Liver (tissue), 10 donors: ENCODE measurements around the gene JRKL. TPM values are rescaled to one million over a fixed set of nuclear protein-coding genes. Genes with fewer than 3 reads are reported as not detected.
"Not testable (repeated sequence)": the region's sequence is repeated elsewhere in the genome, so short reads cannot be mapped to it uniquely, and the experiment has no call there.

Experiments
- DNase-seq: peaks from one replicate; pipeline ENCODE4 v3.0.0-alpha.2; 2017; ENCODE audit warnings: low spot score
- H3K27ac ChIP-seq, 2 donors: one replicate each; pipeline ENCODE4 v1.7.0; 2013; ENCODE audit warnings: inconsistent platforms in 2 of 2, low read length in 2 of 2, control low read depth in 1 of 2, low read depth in 1 of 2, mild to moderate bottlenecking in 1 of 2
- H3K27me3 ChIP-seq, 4 donors: one replicate each; pipeline versions ENCODE4 v1.6.1 to v1.7.0; 2013; ENCODE audit warnings: low read length in 3 of 4, inconsistent platforms in 1 of 4, mild to moderate bottlenecking in 1 of 4, moderate library complexity in 1 of 4; ENCODE audit not compliant: control insufficient read depth in 4 of 4, insufficient read depth in 4 of 4
- H3K36me3 ChIP-seq, 4 donors: one replicate each; pipeline versions ENCODE4 v1.6.1 to v1.7.0; 2013; ENCODE audit warnings: low read length in 3 of 4, mild to moderate bottlenecking in 3 of 4, low read depth in 1 of 4, moderate library complexity in 1 of 4; ENCODE audit not compliant: control insufficient read depth in 4 of 4, insufficient read depth in 3 of 4
- H3K4me1 ChIP-seq, 4 donors: one replicate each; pipeline versions ENCODE4 v1.6.1 to v1.7.0; 2013; ENCODE audit warnings: low read length in 3 of 4, mild to moderate bottlenecking in 3 of 4, moderate library complexity in 1 of 4; ENCODE audit not compliant: control insufficient read depth in 4 of 4, insufficient read depth in 4 of 4
- H3K4me3 ChIP-seq, 3 donors: one replicate each; pipeline versions ENCODE4 v1.6.1 to v1.7.0; 2013; ENCODE audit warnings: low read length in 3 of 3, control low read depth in 1 of 3, low read depth in 1 of 3, mild to moderate bottlenecking in 1 of 3
- H3K9ac ChIP-seq, 2 donors: one replicate each; pipeline ENCODE4 v1.7.0; 2013; ENCODE audit warnings: low read length in 2 of 2, mild to moderate bottlenecking in 2 of 2, moderate library complexity in 2 of 2, control low read depth in 1 of 2, low read depth in 1 of 2
- H3K9me3 ChIP-seq, 4 donors: one replicate each; pipeline versions ENCODE4 v1.6.1 to v1.7.0; 2013; ENCODE audit warnings: low read length in 3 of 4; ENCODE audit not compliant: control insufficient read depth in 4 of 4
- REST ChIP-seq: IDR thresholded peaks from 2 replicates; pipeline ENCODE4 v1.6.1; 2016; ENCODE audit warnings: antibody characterized with exemption, mild to moderate bottlenecking
- WGBS: extraction: QIAGEN DNeasy Blood & Tissue Kit; methylation state at CpG from one replicate; pipeline ENCODE4 v1.1.7; 2013; 5-methylcytosine and 5-hydroxymethylcytosine counted together
- polyA plus RNA-seq, 2 donors: library from polyadenylated mRNA; stranded (reverse) in 1 of 2; unstranded in 1 of 2; fragments of 200-250 nt in 1 of 2; fragments of >200 nt in 1 of 2; fragmentation: Nextera tagmentation in 1 of 2; extraction: Ambion mirVana in 1 of 2; gene quantifications; one replicate each; pipeline versions ENCODE4 v1.2.1 to v1.2.3, GENCODE V29; 2013 to 2015
- small RNA-seq: library from RNA; depleted of rRNA; stranded (forward); fragments of <200 nt; gene quantifications from one replicate; pipeline ENCODE3, GENCODE V24; 2014
- total RNA-seq, 2 donors: library from RNA; depleted of rRNA; stranded (reverse); fragments of >200 nt; gene quantifications; one replicate each; pipeline ENCODE4 v1.2.3, GENCODE V29; 2014
- donor health status: healthy.
- donor health status: healthy.
- donor health status: healthy.
- donor health status: healthy.
- donor health status: healthy.

JRKL gene
- total and polyA plus RNA-seq, 4 donors, result 1.1 to 3.8 (median 1.6) TPM

GRCh38 chr11:96430668-96431067, 40.9 kb downstream of the JRKL start:
- H3K9me3 ChIP-seq, result peaks cover 0 to 2% (median 0%) of the 10 kb centered on the region in 4 donors
- peaks cover 0 to 2% (median 0%) of the 10 kb centered on the region in 4 donors for H3K27me3 ChIP-seq
- no peak overlapping the region for H3K9ac ChIP-seq
- H3K27ac ChIP-seq, result no peak overlapping the region
- no peak for TF ChIP-seq REST
- WGBS, result 72% methylated on average over 3 of the region's 3 CpGs
- no peak for DNase-seq
- no peaks in the 10 kb centered on the region for H3K36me3 ChIP-seq
- no peak overlapping the region for H3K4me3 ChIP-seq
- peaks cover 0 to 4% (median 0%) of the 10 kb centered on the region in 4 donors for H3K4me1 ChIP-seq

- H3K27ac ChIP-seq, H3K4me1 ChIP-seq, H3K9me3 ChIP-seq, DNase-seq, H3K27me3 ChIP-seq, H3K36me3 ChIP-seq, H3K4me3 ChIP-seq, H3K9ac ChIP-seq: not testable (repeated sequence)
Observed at GRCh38 chr11:96432654-96433053, 42.8 kb downstream of the JRKL start.

Small RNA genes within 50 kb of the gene (small RNA-seq; reads per million reads assigned to genes)
- gene MIR1260B, result not detected

Other genes with a start within 250 kb of the JRKL start
- gene MAML2, start 46.8 kb upstream of the JRKL start, total RNA-seq, result 1 to 10 TPM; 2.1 TPM
- gene MAML2, start 46.8 kb upstream of the JRKL start, polyA plus RNA-seq, result under 1 TPM; 0.56 to 0.69 TPM
- 10 to 100 TPM in 1 of 2 donors, 1 to 10 TPM in 1; 7.8 to 14.1 TPM for gene CCDC82, start 101 bp upstream of the JRKL start, total RNA-seq
- 10 to 100 TPM in 1 of 2 donors, 1 to 10 TPM in 1; 4.5 to 14.5 TPM for gene CCDC82, start 101 bp upstream of the JRKL start, polyA plus RNA-seq